Activated CD4-positive, alpha-beta T cell treated with anti-CD3 and anti-CD28 coated beads for 48 hours (primary cell): ENCODE data around the gene CNPY2.
"Not testable (repeated sequence)": the region's sequence is repeated elsewhere in the genome, so short reads cannot be mapped to it uniquely, and the experiment has no call there.

ENCODE experiments used
- DNase-seq: peaks from one replicate; pipeline ENCODE4 v3.0.0-alpha.2; 2020

Gene CNPY2

GRCh38 chr12:56315622-56316473 lies at the start of gene CNPY2:
Gene CNPY2, minus strand, starts transcription at chr12:56315988. Its CDS starts 771 bp downstream, at chr12:56315217.
- DNase-seq = peak; percentile 96

DNA sequence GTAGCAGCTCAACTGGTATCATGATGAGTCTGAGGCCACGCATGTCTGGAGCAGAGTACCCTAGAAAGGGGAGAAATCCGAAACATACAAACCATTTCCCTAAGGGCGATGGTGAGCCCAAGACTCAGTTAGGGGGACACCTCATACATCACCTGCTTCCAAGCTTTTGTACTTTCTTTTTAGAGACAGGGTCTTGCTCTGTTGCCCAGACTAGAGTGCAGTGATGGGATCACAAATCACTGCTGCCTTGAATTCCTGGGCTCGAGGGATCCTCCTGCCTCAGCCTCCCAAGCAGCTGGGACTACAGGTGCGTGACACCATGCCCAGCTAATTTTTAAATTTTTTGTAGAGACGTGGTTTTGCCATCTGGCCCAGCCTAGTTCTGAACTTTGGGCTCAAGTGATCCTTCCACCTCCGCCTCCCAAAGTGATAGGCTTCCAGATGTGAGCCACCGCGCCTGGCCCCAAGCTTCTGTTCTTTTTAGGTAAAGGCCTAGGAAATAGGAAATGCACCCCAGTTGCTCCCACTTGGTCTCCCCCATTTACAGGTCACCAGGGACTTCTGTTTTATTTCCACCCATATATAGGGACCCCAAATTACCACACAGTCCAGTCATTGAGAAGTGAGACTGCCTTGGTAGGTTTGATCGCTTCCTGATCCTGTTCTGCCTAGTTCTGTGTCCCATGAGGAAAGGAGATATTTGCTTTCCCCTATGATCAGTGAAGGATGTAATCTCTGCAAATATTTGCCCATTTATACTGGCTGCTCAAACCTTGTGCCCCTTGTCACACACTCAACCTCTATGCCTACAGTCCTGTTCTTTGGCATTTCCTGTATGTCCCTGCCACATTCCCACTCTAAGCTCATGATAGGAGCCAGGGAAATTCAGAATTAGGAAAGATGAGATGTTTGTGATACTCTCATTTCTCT lies 46.6 kb upstream of the CNPY2 start, which contains the start of gene APOF:
Gene APOF, minus strand, starts transcription at position 728 of the 930 bp plus-strand sequence. Its CDS starts 112 bp downstream, at position 616.
- no peak for DNase-seq

DNA sequence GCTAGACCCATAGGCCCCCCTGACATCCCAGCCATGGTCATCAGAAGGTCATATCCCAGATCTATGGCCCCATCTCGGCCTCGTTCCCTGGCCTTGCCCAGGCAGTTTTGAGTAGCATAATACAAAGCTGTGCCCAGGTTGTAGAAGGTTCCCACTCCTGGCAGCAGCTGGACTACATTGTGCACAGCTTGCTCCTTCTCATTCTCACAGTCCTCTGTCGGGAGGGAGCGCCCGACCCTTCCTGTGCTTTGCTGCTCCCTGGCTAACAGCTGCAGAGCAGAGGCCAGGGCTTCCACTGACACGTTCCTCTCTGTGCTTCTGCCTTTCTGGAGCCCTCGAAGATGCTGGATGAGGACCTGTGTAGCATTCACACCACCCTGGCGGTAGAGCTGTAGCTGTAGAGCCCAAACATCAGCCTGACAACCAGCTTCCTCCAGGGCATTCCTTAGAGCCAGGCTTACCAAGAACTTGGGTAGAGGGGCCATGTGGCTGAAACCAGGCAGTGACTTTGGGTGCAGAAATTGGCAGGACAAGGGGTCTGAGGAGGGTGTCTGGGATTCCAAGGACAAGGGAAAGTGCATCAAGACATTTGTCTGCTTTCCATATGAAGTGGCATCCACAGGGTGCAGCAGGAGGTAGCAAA lies 45.8 kb upstream of the CNPY2 start:
- no peak for DNase-seq

- peak; percentile 99 for DNase-seq
Observed at GRCh38 chr12:56359851-56360767, 44.3 kb upstream of the CNPY2 start, which contains the start of gene STAT2. Gene STAT2, minus strand, starts transcription at chr12:56360107. Its CDS starts 3,536 bp downstream, at chr12:56356571.

DNA sequence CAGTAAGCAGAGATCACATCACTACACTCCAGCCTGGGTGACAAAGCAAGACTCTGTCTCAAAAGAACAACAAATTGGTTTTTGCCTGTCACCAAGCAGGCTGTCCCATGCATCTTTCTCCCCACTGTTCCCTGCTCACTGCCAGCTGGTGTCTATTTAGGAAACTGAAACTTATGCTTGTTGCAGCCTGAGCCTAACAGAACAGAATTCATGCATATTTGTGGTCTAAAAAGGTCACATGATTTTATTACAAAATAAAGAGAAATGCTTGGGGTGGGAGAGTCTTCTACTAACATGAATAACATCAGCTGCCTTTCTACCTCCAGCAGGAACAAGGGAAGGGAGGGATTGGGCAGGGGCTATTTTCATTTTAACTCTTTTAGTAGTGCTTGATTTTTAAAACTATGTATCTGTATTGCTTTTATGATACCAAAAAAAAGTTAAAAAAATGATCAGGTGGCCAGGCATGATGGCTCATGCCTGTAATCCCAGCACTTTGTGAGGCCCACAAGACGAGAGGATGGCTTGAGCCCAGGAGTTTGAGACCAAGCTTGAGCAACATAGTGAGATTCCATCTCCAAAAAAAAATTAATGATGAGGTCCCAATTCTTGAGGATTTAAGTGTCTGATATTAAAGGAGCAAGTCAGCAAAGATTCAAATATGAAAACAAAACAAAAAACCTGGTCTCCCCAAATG lies 43.2 kb upstream of the CNPY2 start:
- DNase-seq = no peak

- DNase-seq = no peak
Observed at GRCh38 chr12:56351325-56351724, 35.5 kb upstream of the CNPY2 start.

DNA sequence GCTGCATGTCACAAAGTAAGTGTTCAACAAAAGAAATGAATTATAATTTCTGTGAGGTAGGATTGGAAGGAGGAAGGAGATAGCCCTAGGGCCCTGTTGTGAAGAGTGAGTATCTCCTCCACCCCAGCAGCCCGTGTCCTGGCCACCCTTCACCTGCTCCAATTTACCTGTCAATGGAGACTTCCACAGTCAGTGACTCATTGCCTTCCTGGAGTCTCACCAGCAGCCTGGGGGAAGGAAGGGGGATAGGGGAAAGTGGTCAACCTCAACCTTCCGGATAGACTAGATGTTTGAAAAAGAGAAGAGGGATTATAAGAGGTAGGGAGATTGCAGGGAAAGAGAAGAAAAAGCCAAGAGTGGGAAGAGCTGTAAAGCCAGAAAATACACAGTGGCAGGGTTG lies 34.9 kb upstream of the CNPY2 start:
- no peak for DNase-seq

- no peak for DNase-seq
Observed at GRCh38 chr12:56348776-56349175, 33.0 kb upstream of the CNPY2 start.

- DNase-seq = not testable (repeated sequence)
Observed at GRCh38 chr12:56347255-56347654, 31.5 kb upstream of the CNPY2 start.

GRCh38 chr12:56346675-56347074 lies 30.9 kb upstream of the CNPY2 start:
- DNase-seq = peak; percentile 37

GRCh38 chr12:56342290-56342689 lies 26.5 kb upstream of the CNPY2 start:
- not testable (repeated sequence) for DNase-seq

- DNase-seq = no peak
Observed at GRCh38 chr12:56341616-56342015, 25.8 kb upstream of the CNPY2 start.

DNA sequence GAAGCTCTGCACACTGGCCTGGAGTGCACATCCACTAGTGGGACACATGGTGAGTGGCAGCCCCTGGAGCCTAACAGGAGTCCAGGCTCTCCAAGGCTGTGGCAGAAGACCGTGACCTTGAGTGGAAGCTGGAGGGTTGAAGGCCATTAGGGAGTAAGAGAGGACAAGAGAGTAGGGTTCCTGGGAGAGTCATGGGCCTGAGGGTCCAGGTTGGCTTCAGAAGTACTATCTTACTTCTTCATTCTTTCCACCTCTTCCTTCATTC lies 23.3 kb upstream of the CNPY2 start:
- DNase-seq = no peak

DNA sequence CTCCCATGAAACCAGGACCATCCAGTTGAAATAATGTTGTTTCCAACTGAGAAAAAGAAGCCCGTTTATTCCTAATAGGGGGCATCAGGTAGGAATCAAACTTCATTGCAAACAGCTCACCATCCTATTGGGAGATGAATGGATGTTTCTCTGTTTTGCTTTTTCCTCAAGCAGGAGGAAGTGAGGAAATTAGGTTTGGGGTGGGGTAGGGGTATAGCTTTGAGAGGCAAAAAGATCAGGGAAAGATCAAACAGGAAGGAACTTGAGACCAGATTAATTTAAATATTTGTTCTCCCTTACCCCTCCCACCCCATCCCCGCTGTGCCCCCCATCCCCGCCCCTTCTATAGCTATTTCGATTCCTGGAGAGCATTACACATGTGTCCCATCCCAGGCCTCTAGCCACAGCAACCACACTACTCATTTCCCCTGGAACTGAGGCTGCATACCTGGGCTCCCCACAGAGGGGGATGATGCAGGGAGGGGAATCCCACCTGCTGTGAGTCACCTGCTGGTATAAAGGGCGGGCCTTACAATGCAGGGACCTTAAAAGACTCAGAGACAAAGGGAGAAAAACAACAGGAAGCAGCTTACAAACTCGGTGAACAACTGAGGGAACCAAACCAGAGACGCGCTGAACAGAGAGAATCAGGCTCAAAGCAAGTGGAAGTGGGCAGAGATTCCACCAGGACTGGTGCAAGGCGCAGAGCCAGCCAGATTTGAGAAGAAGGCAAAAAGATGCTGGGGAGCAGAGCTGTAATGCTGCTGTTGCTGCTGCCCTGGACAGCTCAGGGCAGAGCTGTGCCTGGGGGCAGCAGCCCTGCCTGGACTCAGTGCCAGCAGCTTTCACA lies 22.7 kb upstream of the CNPY2 start, which contains the start of gene IL23A:
Gene IL23A, plus strand, starts transcription at position 577 of the 850 bp plus-strand sequence. Its CDS starts 161 bp downstream, at position 738.
- DNase-seq = peak; percentile 91

DNA sequence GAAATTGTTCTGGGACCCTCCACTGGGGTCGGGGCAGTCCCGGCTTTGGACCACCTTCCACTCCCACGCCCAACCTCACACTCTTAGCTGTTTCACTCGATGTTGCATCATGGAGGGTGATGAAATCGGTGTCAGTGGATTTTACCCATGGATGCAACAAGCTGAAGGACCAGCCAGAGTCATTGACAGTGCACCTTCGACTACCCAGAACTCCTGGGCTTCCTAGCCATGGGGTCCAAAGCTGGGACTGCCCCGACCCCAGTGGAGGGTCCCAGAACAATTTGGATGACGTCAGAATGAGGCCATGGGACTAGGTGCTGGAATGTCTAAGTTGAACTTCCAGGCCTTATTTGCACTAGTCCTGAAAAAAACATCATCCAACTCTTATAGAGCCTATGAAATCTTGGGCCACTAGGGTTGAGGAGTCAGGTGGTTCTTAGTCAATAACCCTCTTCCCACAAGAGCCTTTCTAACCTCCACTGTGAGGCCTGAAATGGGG lies 22.0 kb upstream of the CNPY2 start:
- DNase-seq = no peak

DNA sequence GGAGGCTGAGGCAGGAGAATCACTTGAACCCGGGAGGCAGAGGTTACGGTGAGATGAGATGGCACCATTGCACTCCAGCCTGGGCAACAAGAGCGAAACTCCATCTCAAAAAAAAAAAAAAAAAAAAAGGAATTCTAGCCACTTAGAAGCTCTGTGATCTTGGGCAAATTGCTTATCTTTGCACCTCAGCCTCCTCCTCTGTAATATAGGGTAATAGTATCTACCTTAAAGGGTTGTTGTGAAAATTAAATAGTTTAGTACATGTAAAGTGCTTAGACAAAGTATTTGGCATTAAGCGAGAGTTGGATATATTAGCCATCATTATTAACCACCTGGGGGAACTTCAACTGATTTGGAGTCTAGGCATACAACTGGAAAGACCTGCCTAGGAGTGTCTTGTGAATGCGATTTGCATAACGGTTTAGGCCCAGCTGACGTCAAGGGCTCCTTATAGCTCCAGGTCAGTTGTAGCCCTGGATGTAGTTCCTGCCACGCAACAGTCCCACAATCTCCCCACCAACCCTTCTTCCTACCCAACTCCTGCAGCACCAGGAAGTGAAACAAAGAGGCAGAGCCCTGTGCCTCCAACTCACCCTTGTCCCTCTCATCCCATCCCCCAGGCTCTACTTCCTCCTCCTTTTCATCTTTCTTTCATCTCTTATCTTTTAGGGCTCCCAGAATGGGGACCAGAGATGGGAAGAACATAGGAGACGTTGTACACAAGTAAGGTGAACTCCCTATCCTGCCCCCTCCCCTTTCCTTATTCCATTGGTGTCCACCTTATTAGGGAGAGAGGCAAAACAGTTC lies 20.8 kb upstream of the CNPY2 start:
- DNase-seq = no peak

GRCh38 chr12:56335527-56335926 lies 19.7 kb upstream of the CNPY2 start:
- not testable (repeated sequence) for DNase-seq

GRCh38 chr12:56334490-56334793 lies 18.7 kb upstream of the CNPY2 start:
- no peak for DNase-seq
